Smooth muscle cell (in vitro differentiated cells): ENCODE data around the gene ZER1. TPM values are rescaled to one million over a fixed set of nuclear protein-coding genes. Genes with fewer than 3 reads are reported as not detected.

Experiments used
- DNase-seq: peaks from one replicate; lab custom pipeline; 2025; ENCODE audit not compliant: unreplicated experiment; lab: John Stamatoyannopoulos, UW
- H2AFZ ChIP-seq: fragments of 200-600 bp; sonication (generic); 2 replicates; pipeline ENCODE4 v1.6.0; 2016; ENCODE audit warnings: antibody characterized with exemption, low read depth, mild to moderate bottlenecking
- H3F3A ChIP-seq: fragments of 200-600 bp; sonication (generic); 2 replicates; pipeline ENCODE4 v1.6.0; 2017; ENCODE audit warnings: antibody characterized with exemption, low read depth
- H3K27ac ChIP-seq: fragments of 200-600 bp; sonication (generic); 2 replicates; pipeline ENCODE4 v1.5.1; 2016; ENCODE audit warnings: low read depth, mild to moderate bottlenecking
- H3K27me3 ChIP-seq: fragments of 200-600 bp; sonication (generic); 2 replicates; pipeline ENCODE4 v1.6.1; 2016; ENCODE audit warnings: low read depth, mild to moderate bottlenecking
- H3K36me3 ChIP-seq: fragments of 200-600 bp; sonication (generic); 2 replicates; pipeline ENCODE4 v1.5.1; 2016; ENCODE audit warnings: low read depth
- H3K4me1 ChIP-seq: fragments of 200-600 bp; sonication (generic); 2 replicates; pipeline ENCODE4 v1.5.1; 2016; ENCODE audit warnings: low read depth
- H3K4me2 ChIP-seq: fragments of 200-600 bp; sonication (generic); 2 replicates; pipeline ENCODE4 v1.6.0; 2016; ENCODE audit warnings: mild to moderate bottlenecking
- H3K4me3 ChIP-seq: fragments of 200-600 bp; sonication (generic); 2 replicates; pipeline ENCODE4 v1.5.1; 2016; ENCODE audit warnings: mild to moderate bottlenecking
- H3K79me2 ChIP-seq: fragments of 200-600 bp; sonication (generic); 2 replicates; pipeline ENCODE4 v1.6.0; 2016; ENCODE audit warnings: low read depth, mild to moderate bottlenecking
- H3K9ac ChIP-seq: fragments of 200-600 bp; sonication (generic); 2 replicates; pipeline ENCODE4 v1.6.0; 2016; ENCODE audit warnings: low read depth
- H3K9me3 ChIP-seq: fragments of 200-600 bp; sonication (generic); replicated peaks from 2 replicates; pipeline ENCODE4 v1.5.1; 2016; ENCODE audit warnings: low read depth
- H4K20me1 ChIP-seq: fragments of 200-600 bp; sonication (generic); 2 replicates; pipeline ENCODE4 v1.6.0; 2016; ENCODE audit warnings: low read depth
- CTCF ChIP-seq: fragments of 200-600 bp; sonication (generic); IDR thresholded peaks from 2 replicates; pipeline ENCODE4 v1.5.1; 2017; ENCODE audit warnings: borderline replicate concordance, mild to moderate bottlenecking, antibody characterized with exemption; ENCODE audit not compliant: insufficient read depth, poor library complexity, severe bottlenecking
- WGBS: methylation state at CpG from one replicate; pipeline ENCODE4 v1.1.7; 2016; ENCODE audit warnings: low lambda C conversion rate; 5-methylcytosine and 5-hydroxymethylcytosine counted together
- polyA plus RNA-seq: library from polyadenylated mRNA; unstranded; fragments of >200 nt; fragmentation: Nextera tagmentation; extraction: Ambion mirVana; gene quantifications from 2 replicates; pipeline ENCODE4 v1.2.1, GENCODE V29; 2016
- total RNA-seq: library from RNA; depleted of rRNA; stranded (reverse); fragments of >200 nt; gene quantifications from 2 replicates; pipeline ENCODE4 v1.2.3, GENCODE V29; 2014

Gene ZER1
- total and polyA plus RNA-seq, 2 experiments from 2014 or later: 30.6 to 38.4 TPM

DNA sequence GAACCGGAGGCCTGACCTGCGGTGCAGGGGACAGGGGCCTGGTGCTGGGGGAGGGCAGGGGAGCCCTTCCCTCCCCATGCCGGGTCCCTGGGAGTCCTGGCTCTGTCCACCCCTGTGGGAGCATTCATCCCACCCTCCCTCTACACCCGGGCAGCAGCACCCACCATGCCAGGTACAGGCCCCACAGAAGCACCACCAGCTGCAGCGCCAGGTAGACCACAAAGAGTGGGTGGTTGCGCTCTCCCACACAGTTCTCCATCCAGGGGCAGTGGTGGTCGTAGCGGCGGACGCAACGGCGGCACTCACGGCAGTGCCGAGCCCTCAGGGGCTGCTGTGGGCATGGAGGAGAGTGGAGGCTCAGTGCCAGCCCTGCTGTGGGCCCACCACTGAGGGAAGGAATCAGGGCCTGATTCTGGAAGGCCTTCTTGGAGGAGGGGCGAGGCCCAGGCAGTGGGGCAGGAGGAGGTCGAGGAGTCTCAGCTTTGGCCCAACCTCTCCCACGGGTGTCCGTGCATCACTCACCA lies 50.2 kb downstream of the ZER1 start:
- Histone ChIP-seq H3K4me1 (no peaks in the 10 kb centered on the region), H3K4me2 (no peak overlapping the region), H2AFZ (no peak overlapping the region), H3K79me2 (no peaks in the 10 kb centered on the region), H3K4me3 (no peak overlapping the region), H3K9me3 (no peaks in the 10 kb centered on the region), H3K27ac (no peak overlapping the region), H3F3A (no peaks in the 10 kb centered on the region), H3K36me3 (no peaks in the 10 kb centered on the region), H4K20me1 (no peaks in the 10 kb centered on the region), H3K9ac (no peak overlapping the region), H3K27me3 (no peaks in the 10 kb centered on the region)
- no peak for TF ChIP-seq CTCF
- WGBS: 96% methylated on average over 17 of the region's 18 CpGs
- DNase-seq: no peak

GRCh38 chr9:128720841-128721486 lies 50.8 kb downstream of the ZER1 start:
- Histone ChIP-seq H3K9ac (no peak overlapping the region), H3K4me1 (no peaks in the 10 kb centered on the region)
- no peak for TF ChIP-seq CTCF

DNA sequence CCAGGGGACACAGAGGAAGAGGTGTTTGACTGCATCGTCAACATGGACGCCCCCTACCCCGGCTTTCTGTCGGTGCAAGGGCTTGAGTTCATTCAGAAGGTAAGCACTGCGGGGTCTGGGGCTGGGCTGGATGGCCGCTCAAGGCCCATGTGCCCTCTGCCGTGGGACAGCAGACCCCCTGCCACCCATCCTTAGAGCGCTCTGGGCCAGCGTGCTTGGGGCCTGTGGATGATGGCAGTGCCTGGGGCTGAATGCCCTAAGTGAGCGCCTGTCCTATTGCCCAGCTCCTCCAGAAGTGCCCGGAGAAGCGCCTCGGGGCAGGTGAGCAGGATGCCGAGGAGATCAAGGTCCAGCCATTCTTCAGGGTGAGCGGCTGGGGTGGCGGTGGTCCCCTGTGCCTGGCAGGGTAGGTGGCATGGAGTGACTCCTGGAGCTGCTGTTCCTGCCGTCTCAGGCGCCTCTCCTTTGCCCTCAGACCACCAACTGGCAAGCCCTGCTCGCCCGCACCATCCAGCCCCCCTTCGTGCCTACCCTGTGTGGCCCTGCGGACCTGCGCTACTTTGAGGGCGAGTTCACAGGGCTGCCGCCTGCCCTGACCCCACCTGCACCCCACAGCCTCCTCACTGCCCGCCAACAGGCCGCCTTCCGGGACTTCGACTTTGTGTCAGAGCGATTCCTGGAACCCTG lies 51.7 kb downstream of the ZER1 start:
- no peak for TF ChIP-seq CTCF
- no peaks in the 10 kb centered on the region for H4K20me1 ChIP-seq
- no peaks in the 10 kb centered on the region for H3K36me3 ChIP-seq
- WGBS: 95% methylated on average over 30 of the region's 30 CpGs
- no peak overlapping the region for H3K4me2 ChIP-seq
- H3K79me2 ChIP-seq: no peaks in the 10 kb centered on the region
- no peaks in the 10 kb centered on the region for H3K4me1 ChIP-seq
- H3F3A ChIP-seq: no peaks in the 10 kb centered on the region
- no peak overlapping the region for H3K27ac ChIP-seq
- H3K4me3 ChIP-seq: no peak overlapping the region
- no peaks in the 10 kb centered on the region for H3K9me3 ChIP-seq
- H2AFZ ChIP-seq: no peak overlapping the region
- H3K9ac ChIP-seq: no peak overlapping the region
- no peaks in the 10 kb centered on the region for H3K27me3 ChIP-seq
- no peak for DNase-seq

More at GRCh38 chr9:128720841-128721486, 50.8 kb downstream of the ZER1 start:
- H3K27me3 ChIP-seq: no peaks in the 10 kb centered on the region
- WGBS: 95% methylated on average over 21 of the region's 22 CpGs
- no peaks in the 10 kb centered on the region for H4K20me1 ChIP-seq
- H3K9me3 ChIP-seq: no peaks in the 10 kb centered on the region
- no peaks in the 10 kb centered on the region for H3K36me3 ChIP-seq
- no peak overlapping the region for H3K4me3 ChIP-seq
- no peak overlapping the region for H3K4me2 ChIP-seq
- H3F3A ChIP-seq: no peaks in the 10 kb centered on the region
- no peak overlapping the region for H2AFZ ChIP-seq
- H3K79me2 ChIP-seq: no peaks in the 10 kb centered on the region
- no peak overlapping the region for H3K27ac ChIP-seq
- no peak for DNase-seq
